DOHH2 (cell line): ENCODE results near the gene GJC1.

Experiments
- H3F3A ChIP-seq: fragments of 200-600 bp; sonication (generic), shearing (Covaris generic); 2 replicates; pipeline ENCODE4 v1.6.0; 2016; ENCODE audit warnings: antibody characterized with exemption, mild to moderate bottlenecking; ENCODE audit not compliant: control insufficient read depth, insufficient read depth
- H3K27ac ChIP-seq: fragments of 200-600 bp; sonication (generic); 2 replicates; pipeline ENCODE4 v1.5.1; 2014; ENCODE audit warnings: low read depth, mild to moderate bottlenecking, low read length, moderate library complexity
- H3K27me3 ChIP-seq: fragments of 200-600 bp; sonication (generic); 2 replicates; pipeline ENCODE4 v1.6.1; 2014; ENCODE audit warnings: mild to moderate bottlenecking, low read length, mixed read lengths; ENCODE audit not compliant: control insufficient read depth
- H3K36me3 ChIP-seq: fragments of 200-600 bp; sonication (generic); 2 replicates; pipeline ENCODE4 v1.6.1; 2014; ENCODE audit warnings: mild to moderate bottlenecking, low read length, moderate library complexity, mixed read lengths; ENCODE audit not compliant: control insufficient read depth
- H3K4me1 ChIP-seq: fragments of 200-600 bp; sonication (generic); 2 replicates; pipeline ENCODE4 v1.6.1; 2014; ENCODE audit warnings: mild to moderate bottlenecking, low read length, mixed read lengths; ENCODE audit not compliant: control insufficient read depth
- H3K4me2 ChIP-seq: fragments of 200-600 bp; sonication (generic); 2 replicates; pipeline ENCODE4 v1.6.0; 2014; ENCODE audit warnings: mild to moderate bottlenecking, low read length, moderate library complexity
- H3K4me3 ChIP-seq: fragments of 200-600 bp; sonication (generic); 2 replicates; pipeline ENCODE4 v1.5.1; 2014; ENCODE audit warnings: mild to moderate bottlenecking, low read length, mixed read lengths
- H3K79me2 ChIP-seq: fragments of 200-600 bp; sonication (generic); 2 replicates; pipeline ENCODE4 v1.6.1; 2014; ENCODE audit warnings: mild to moderate bottlenecking, low read length, mixed read lengths; ENCODE audit not compliant: control insufficient read depth
- H3K9me2 ChIP-seq: fragments of 200-600 bp; sonication (generic); replicated peaks from 2 replicates; pipeline ENCODE4 v1.6.1; 2014; ENCODE audit warnings: mild to moderate bottlenecking, low read length, mixed read lengths; ENCODE audit not compliant: control insufficient read depth
- H3K9me3 ChIP-seq: fragments of 200-600 bp; sonication (generic); 2 replicates; pipeline ENCODE4 v1.6.1; 2014; ENCODE audit warnings: antibody characterized with exemption, low read length, mixed read lengths; ENCODE audit not compliant: control insufficient read depth, insufficient read depth
- H4K20me1 ChIP-seq: fragments of 200-600 bp; sonication (generic); 2 replicates; pipeline ENCODE4 v1.6.0; 2014; ENCODE audit warnings: low read depth, mild to moderate bottlenecking, antibody characterized with exemption, low read length, moderate library complexity; ENCODE audit not compliant: control insufficient read depth, insufficient read depth
- EZH2phosphoT487 ChIP-seq: fragments of 200-600 bp; sonication (generic); IDR thresholded peaks from 2 replicates; pipeline ENCODE4 v1.6.1; 2017; ENCODE audit warnings: borderline replicate concordance, mild to moderate bottlenecking, antibody characterized with exemption, low read length, moderate library complexity, mixed read lengths
- TF ChIP-seq, protein P1 (sequence below): fragments of 200-600 bp; sonication (generic); IDR thresholded peaks from one replicate; pipeline ENCODE4 v1.5.1; 2014; ENCODE audit warnings: antibody characterized with exemption, mild to moderate bottlenecking, low read depth, low read length; ENCODE audit not compliant: poor library complexity, severe bottlenecking

Gene GJC1

DNA sequence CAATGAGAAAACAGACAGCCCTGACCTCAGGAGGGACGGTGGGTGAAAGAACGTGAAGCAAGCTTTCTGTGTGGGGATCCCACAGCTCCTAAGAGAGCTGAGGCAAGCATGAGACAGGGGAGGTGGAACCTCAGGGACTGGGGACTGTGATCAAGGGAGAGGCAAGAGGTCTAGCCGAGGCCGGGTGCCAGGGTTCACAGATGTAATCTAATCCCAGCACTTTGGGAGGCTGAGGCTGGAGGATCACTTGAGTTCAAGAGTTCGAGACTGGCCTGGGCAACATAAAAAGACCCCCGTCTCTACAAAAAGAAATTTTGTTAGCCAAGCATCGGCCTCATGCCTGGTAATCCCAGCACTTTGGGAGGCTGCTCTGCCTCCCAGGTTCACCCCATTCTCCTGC is 75.8 kb downstream of the GJC1 start:
- TF ChIP-seq, protein P1, sequence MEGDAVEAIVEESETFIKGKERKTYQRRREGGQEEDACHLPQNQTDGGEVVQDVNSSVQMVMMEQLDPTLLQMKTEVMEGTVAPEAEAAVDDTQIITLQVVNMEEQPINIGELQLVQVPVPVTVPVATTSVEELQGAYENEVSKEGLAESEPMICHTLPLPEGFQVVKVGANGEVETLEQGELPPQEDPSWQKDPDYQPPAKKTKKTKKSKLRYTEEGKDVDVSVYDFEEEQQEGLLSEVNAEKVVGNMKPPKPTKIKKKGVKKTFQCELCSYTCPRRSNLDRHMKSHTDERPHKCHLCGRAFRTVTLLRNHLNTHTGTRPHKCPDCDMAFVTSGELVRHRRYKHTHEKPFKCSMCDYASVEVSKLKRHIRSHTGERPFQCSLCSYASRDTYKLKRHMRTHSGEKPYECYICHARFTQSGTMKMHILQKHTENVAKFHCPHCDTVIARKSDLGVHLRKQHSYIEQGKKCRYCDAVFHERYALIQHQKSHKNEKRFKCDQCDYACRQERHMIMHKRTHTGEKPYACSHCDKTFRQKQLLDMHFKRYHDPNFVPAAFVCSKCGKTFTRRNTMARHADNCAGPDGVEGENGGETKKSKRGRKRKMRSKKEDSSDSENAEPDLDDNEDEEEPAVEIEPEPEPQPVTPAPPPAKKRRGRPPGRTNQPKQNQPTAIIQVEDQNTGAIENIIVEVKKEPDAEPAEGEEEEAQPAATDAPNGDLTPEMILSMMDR = no peak
- no peak for TF ChIP-seq EZH2phosphoT487
- Histone ChIP-seq H3K27ac (no peak overlapping the region), H3K4me2 (no peak overlapping the region), H3F3A (no peaks in the 10 kb centered on the region), H3K79me2 (no peaks in the 10 kb centered on the region), H3K36me3 (no peaks in the 10 kb centered on the region; the same call in 1 of the 2 replicates), H3K4me3 (no peak overlapping the region), H3K9me2 (no peaks in the 10 kb centered on the region), H3K27me3 (no peaks in the 10 kb centered on the region), H3K4me1 (no peaks in the 10 kb centered on the region), H3K9me3 (no peaks in the 10 kb centered on the region), H4K20me1 (no peaks in the 10 kb centered on the region)

DNA sequence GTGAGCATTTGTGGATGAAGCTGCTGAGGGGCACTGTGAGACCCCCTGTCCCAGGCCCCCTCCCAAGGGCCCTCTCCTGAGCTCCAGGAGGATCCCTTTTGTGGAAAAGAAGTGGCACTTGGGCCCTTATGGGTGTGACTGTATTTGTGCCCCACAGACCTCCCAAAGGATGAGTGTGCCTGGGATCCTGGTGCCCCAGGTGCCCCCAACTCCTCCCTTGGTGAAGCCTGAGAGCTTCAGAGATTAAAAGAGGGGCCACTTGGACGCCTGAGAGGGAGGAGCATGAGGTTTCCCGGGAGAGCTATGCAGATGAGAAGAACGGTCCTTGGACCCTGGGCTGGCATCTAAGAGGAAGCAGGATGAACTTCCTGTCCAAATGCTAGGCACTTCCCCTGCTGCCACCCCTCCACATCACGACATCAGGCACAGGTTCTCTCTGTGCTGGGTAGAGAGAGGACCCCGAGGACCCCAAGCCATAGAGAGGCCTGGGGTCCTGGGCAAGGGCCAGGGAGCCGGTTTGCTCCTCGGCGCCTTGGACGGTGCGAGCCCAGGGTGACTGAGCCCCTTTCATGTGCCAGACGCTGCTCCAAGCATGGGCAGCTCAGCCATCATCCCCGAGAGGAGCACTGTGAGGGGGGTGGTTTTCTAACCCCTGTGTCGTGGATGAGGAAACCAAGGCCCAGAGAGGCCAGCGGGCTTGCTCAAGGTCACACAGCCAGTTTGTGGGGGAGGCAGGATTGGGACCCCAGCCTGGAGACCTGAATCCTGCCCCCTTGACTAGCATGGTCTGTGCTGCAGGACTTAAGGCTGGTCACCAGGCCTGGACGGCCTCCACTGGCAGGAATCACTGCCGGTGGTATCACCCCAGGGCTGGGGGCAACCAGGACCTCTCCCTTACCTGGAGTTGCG is 76.9 kb downstream of the GJC1 start:
- TF ChIP-seq EZH2phosphoT487 = no peak
- TF ChIP-seq, protein P1 = no peak

DNA sequence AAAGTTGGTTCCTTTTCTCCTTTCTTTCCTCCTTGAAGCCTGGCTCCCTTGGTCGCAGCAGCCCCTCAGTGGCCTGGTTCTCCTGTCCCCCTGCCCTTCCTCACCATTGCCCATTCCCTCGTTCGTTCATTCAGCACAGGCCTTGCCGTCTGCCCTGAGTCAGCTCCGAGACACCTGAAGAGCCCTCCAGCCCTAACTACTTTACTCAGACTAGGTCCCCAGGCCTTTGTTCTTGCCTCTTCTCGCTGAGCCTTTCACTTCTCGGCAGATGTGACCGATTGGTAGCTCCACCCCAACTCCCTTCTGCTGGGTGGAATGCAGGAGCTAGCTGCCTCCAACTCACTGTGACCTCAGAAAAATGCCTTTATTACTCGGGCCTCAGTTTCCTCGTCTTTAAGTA is 78.3 kb downstream of the GJC1 start:
- H3K27me3 ChIP-seq = no peaks in the 10 kb centered on the region
- H3K4me1 ChIP-seq = no peaks in the 10 kb centered on the region
- H3K27ac ChIP-seq = no peak overlapping the region
- H3K36me3 ChIP-seq = peaks cover 15% of the 10 kb centered on the region
- H3K4me2 ChIP-seq = no peak overlapping the region
- H3F3A ChIP-seq = no peaks in the 10 kb centered on the region
- H4K20me1 ChIP-seq = no peaks in the 10 kb centered on the region
- no peak overlapping the region for H3K4me3 ChIP-seq
- no peak for TF ChIP-seq EZH2phosphoT487
- TF ChIP-seq, protein P1 = no peak
- H3K79me2 ChIP-seq = no peaks in the 10 kb centered on the region
- no peaks in the 10 kb centered on the region for H3K9me2 ChIP-seq
- no peaks in the 10 kb centered on the region for H3K9me3 ChIP-seq

More for the DNA sequence above, 76.9 kb downstream of the GJC1 start:
- Histone ChIP-seq H3K4me1 (no peaks in the 10 kb centered on the region), H3K9me2 (no peaks in the 10 kb centered on the region), H3F3A (no peaks in the 10 kb centered on the region), H4K20me1 (no peaks in the 10 kb centered on the region), H3K4me3 (no peak overlapping the region), H3K9me3 (no peaks in the 10 kb centered on the region), H3K4me2 (no peak overlapping the region), H3K36me3 (peaks cover 5% of the 10 kb centered on the region; the same call in 1 of the 2 replicates), H3K27ac (no peak overlapping the region), H3K27me3 (no peaks in the 10 kb centered on the region), H3K79me2 (no peaks in the 10 kb centered on the region)
